ENCODE measurements around the gene SPAST.

Gene SPAST

DNA sequence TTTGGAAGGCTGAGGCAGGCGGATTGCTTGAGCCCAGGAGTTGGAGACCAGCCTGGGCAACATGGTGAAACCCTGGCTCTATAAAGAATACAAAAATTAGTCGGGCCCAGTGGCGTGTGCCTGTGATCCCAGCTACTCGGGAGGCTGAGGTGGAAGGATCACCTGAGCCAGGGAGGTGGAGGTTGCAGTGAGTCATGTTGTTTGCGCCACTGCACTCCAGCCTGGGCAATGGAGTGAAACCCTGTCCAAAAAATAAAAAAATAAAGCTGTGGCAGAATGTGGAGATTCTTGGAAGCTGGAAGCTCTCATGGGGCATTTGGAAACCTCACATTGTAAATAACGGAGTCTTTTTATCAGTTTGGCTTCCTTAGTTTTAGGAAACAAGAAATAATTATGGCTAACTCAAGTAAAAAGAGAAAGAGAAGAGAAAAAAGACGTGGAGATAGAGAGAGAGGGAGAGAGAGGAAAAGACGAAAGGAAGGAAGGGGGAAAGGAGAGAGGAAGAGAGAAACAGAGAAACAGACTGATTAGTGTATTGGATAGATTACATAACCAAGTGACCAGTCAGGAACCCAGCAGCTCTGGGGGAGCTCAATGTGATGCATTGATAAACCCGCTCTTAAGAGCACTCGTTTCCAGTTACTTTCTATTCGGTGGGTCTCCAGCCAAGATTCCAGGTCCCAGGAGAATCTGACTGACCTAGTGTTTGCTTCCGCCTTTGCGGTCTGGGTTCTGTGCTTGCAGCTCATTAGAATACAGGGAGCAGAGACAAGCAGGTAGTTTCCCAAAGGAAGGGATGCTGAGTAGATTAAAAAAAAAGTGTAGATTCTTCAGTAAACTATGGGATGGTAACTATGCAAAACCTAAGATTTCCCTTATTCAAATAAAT is 1.1 kb upstream of the SPAST start:
- no peak for TF ChIP-seq POLR2A (IDR thresholded peaks at IDR 0.05; ENCODE audit: low read depth, low read length)
- TF ChIP-seq POLR2AphosphoS5 (IDR thresholded peaks at IDR 0.05; ENCODE audit: low read depth, low read length): no peak
- TF ChIP-seq TAF1 (IDR thresholded peaks at IDR 0.05; ENCODE audit: borderline replicate concordance, low read depth, low read length): no peak
- FAIRE-seq: peak; percentile 40
- DNase-seq (ENCODE audit: insufficient read length): no peak

DNA sequence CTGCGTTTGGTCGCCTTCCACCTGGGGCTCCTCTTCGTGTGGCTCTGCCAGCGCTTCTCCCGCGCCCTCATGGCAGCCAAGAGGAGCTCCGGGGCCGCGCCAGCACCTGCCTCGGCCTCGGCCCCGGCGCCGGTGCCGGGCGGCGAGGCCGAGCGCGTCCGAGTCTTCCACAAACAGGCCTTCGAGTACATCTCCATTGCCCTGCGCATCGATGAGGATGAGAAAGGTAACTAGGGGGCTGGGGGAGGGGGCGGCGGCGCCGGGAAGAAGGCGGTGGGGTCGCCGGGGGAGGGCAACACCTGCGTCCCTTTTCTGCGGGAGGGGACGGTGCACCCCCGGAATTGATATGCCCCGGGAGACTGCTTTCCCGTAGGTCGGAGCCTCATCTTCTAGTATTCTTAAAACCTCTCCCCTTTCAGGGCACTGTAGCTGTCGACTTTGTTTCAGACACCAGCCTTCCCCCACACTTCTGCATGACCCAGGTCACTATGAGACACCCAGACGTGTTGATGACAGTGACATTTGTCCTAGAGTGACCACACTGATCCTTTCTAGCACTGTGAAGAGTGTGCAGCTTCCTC is 755 bp downstream of the SPAST start:
- FAIRE-seq: peak; percentile 57
- TF ChIP-seq POLR2A (IDR thresholded peaks at IDR 0.05; ENCODE audit: low read depth, low read length) (no peak), POLR2AphosphoS5 (IDR thresholded peaks at IDR 0.05; ENCODE audit: low read depth, low read length) (peak; percentile 43; the same call in 1 of the 2 replicates), TAF1 (IDR thresholded peaks at IDR 0.05; ENCODE audit: borderline replicate concordance, low read depth, low read length) (no peak)
- DNase-seq (ENCODE audit: insufficient read length): peak; percentile 23

DNA sequence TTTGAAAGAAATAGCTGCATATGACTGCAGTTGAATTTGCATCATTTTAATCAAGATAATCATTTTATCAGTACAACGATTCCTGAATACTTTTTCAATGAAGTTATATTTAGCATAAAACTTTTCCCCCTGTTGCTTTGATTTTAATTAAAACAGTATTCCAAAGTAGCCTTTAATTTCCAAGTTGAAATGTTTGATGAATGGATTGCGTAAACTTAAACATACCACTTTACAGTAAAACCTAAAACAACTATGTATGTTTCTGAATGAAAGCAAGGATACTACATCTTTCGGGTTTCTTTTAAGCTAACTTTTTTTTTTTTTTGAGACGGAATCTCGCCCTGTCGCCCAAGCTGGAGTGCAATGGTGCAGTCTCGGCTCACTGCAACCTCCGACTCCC is 1.4 kb downstream of the SPAST start:
- DNase-seq (ENCODE audit: insufficient read length) (no peak), FAIRE-seq (no peak)

DNA sequence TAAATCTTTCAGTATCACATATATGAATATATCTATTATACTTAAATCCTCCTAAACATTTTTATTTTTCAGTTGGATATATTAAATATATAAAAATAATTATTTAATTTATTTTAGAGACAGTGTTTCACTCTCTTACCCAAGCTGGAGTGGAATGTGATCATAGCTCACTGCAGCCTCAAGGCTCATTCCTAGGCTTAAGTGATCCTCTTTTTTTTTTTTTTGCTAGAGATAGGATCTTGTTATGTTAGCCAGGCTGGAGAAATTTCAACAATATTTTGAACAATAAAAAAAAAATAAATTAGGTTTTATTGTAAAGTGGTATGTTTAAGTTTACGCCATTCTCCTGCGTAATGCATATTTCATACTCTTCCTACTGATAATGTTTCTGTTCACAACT is 4.2 kb downstream of the SPAST start:
- FAIRE-seq: no peak
- no peak for DNase-seq (ENCODE audit: insufficient read length)
- no peak for TF ChIP-seq TAF1 (IDR thresholded peaks at IDR 0.05; ENCODE audit: borderline replicate concordance, low read depth, low read length)
- no peak for TF ChIP-seq POLR2AphosphoS5 (IDR thresholded peaks at IDR 0.05; ENCODE audit: low read depth, low read length)
- no peak for TF ChIP-seq POLR2A (IDR thresholded peaks at IDR 0.05; ENCODE audit: low read depth, low read length)

More for the DNA sequence above, 1.4 kb downstream of the SPAST start:
- TF ChIP-seq POLR2AphosphoS5 (IDR thresholded peaks at IDR 0.05; ENCODE audit: low read depth, low read length) (no peak), POLR2A (IDR thresholded peaks at IDR 0.05; ENCODE audit: low read depth, low read length) (no peak), TAF1 (IDR thresholded peaks at IDR 0.05; ENCODE audit: borderline replicate concordance, low read depth, low read length) (no peak)

DNA sequence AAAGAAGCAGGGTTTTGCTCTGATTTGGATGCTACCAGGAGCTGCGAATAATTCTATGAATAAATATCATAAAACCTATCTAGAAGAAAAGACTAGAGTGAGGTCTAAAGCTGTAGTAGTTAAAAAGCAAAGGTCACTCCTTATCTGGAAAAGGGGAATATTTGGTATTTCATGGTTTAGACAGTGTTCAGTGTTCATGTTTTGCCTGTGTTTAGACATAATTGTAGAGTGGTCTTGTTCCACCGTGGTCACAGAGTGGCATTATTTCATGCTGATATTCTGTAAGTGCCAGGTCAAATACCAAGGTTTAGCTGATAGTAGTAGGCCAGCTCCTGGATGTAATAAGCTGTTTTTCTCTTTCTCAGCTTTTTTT is 10.8 kb downstream of the SPAST start:
- DNase-seq (ENCODE audit: insufficient read length) (no peak), FAIRE-seq (no peak)
- no peak for TF ChIP-seq POLR2A (IDR thresholded peaks at IDR 0.05; ENCODE audit: low read depth, low read length)

DNA sequence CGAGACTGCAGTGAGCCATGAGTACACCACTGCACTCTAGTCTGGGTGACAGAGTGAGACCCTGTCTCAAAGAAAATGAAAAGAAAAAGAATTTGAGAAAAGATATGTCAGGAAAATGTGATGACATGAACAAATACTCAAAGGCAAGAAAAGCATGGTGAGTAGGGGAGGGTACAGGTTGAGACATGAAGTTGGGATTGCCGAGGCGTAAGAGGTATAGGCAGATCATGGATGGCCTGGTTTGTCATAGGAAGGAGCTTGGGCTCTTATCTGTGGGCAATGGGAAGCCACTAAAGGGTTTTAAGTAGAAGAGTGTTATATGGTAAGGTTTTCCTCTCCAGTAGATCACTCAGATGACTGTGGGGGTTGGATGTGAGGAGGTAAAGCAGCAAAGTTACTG is 32.3 kb downstream of the SPAST start:
- FAIRE-seq: no peak
- DNase-seq (ENCODE audit: insufficient read length): no peak
- TF ChIP-seq POLR2A (IDR thresholded peaks at IDR 0.05; ENCODE audit: low read depth, low read length): no peak
- no peak for TF ChIP-seq POLR2AphosphoS5 (IDR thresholded peaks at IDR 0.05; ENCODE audit: low read depth, low read length)
- no peak for TF ChIP-seq TAF1 (IDR thresholded peaks at IDR 0.05; ENCODE audit: borderline replicate concordance, low read depth, low read length)

DNA sequence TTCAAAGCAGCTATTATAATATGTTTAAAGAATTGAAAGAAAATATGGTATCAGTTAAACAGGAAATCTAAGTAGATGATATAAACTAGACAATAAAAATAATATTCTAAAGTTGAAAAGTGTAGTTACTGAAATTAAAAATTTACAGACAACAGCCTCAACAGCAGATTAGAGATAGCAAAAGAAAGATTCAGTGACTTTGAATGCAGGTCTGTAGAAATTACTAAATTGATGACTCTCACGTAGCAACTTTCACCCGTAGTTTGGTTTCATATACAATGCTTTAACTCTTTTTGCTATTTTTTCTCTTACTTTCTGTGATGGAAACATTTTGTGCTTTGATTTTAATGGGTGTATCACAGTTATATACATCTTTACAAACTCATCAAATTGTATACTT is 44.8 kb downstream of the SPAST start:
- FAIRE-seq: no peak
- no peak for TF ChIP-seq TAF1 (IDR thresholded peaks at IDR 0.05; ENCODE audit: borderline replicate concordance, low read depth, low read length)
- no peak for TF ChIP-seq POLR2AphosphoS5 (IDR thresholded peaks at IDR 0.05; ENCODE audit: low read depth, low read length)
- TF ChIP-seq POLR2A (IDR thresholded peaks at IDR 0.05; ENCODE audit: low read depth, low read length): no peak

DNA sequence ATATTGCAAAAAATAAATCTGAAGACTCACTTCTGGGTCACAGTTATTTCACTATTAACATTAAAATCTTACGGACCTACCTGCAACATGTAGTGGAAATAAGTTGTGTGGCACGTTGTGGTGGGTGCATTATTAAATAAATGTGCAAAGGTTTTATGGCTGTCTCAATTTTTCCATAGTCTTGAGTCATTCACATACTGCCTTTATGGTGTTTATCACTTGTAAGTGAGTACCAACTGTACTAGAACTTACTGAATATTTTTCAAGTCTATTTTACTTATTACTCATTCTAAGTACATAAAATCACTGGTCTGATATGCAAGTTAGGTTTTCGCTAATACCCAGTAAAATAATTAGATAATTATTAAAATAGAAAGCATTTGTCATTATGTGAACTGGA is 54.7 kb downstream of the SPAST start:
- DNase-seq (ENCODE audit: insufficient read length): no peak
- peak; percentile 21 for FAIRE-seq
- no peak for TF ChIP-seq POLR2A (IDR thresholded peaks at IDR 0.05; ENCODE audit: low read depth, low read length)
- no peak for TF ChIP-seq TAF1 (IDR thresholded peaks at IDR 0.05; ENCODE audit: borderline replicate concordance, low read depth, low read length)
- TF ChIP-seq POLR2AphosphoS5 (IDR thresholded peaks at IDR 0.05; ENCODE audit: low read depth, low read length): no peak

More for the DNA sequence above, 44.8 kb downstream of the SPAST start:
- DNase-seq (ENCODE audit: insufficient read length): no peak

DNA sequence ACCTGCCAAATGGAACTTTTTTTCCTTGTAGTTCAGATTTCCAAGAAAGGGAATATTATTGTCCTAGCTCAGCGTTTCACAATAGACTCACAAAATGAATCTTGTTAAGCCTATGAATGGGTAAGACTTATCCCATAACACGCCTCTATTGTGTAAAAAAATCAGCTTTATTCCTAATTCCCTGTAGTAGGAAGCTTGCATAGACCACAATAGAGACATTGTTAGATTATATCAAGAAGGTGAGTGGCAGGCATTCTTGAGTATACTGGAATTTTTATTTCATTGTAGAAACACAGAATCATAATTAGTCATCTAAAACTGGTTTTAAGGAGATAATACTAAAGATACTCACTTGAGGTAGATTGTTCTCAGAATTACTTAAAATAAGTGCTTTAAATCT is 55.8 kb downstream of the SPAST start:
- TF ChIP-seq POLR2AphosphoS5 (IDR thresholded peaks at IDR 0.05; ENCODE audit: low read depth, low read length) (no peak), TAF1 (IDR thresholded peaks at IDR 0.05; ENCODE audit: borderline replicate concordance, low read depth, low read length) (no peak), POLR2A (IDR thresholded peaks at IDR 0.05; ENCODE audit: low read depth, low read length) (no peak)
- FAIRE-seq: no peak
- DNase-seq (ENCODE audit: insufficient read length): no peak

DNA sequence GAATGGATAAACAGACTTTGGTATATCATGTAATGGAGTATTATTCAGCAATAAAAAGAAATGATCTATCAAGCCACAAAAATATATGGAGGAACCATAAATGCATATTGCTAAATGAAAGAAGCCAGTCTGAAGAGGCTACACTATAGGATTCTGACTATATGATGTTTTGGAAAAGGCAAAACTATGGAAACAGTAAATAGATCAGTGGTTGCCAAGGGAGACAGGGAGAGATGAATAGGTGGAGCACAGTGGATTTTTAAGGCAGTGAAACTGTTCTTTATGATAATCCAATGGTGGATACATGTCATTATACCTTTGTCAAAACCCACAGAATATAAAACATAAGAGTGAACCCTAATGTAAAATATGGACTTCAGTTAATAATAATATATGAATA is 61.3 kb downstream of the SPAST start:
- FAIRE-seq: no peak
- no peak for DNase-seq (ENCODE audit: insufficient read length)
- TF ChIP-seq TAF1 (IDR thresholded peaks at IDR 0.05; ENCODE audit: borderline replicate concordance, low read depth, low read length) (no peak), POLR2AphosphoS5 (IDR thresholded peaks at IDR 0.05; ENCODE audit: low read depth, low read length) (no peak), POLR2A (IDR thresholded peaks at IDR 0.05; ENCODE audit: low read depth, low read length) (no peak)

DNA sequence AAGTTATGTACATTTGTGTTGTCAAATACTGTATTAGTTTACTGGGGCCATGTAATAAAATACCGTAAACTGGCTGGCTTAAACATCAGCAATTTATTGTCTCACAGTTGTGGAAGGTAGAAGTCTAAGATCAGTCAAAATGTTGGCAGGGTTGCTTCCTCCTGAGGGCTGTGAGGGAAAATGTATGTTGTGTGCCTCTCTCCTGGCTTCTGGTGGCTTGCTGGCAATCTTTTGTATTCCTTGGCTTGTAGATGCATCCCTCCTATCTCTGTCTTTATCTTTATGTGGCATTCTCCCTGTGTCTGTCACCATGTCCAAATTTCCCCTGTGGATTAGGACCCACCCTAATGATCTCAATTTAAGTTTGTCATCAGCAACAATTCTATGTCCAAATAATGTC is 65.3 kb downstream of the SPAST start:
- DNase-seq (ENCODE audit: insufficient read length) (no peak), FAIRE-seq (no peak)
- no peak for TF ChIP-seq POLR2AphosphoS5 (IDR thresholded peaks at IDR 0.05; ENCODE audit: low read depth, low read length)
- no peak for TF ChIP-seq TAF1 (IDR thresholded peaks at IDR 0.05; ENCODE audit: borderline replicate concordance, low read depth, low read length)
- TF ChIP-seq POLR2A (IDR thresholded peaks at IDR 0.05; ENCODE audit: low read depth, low read length): no peak

DNA sequence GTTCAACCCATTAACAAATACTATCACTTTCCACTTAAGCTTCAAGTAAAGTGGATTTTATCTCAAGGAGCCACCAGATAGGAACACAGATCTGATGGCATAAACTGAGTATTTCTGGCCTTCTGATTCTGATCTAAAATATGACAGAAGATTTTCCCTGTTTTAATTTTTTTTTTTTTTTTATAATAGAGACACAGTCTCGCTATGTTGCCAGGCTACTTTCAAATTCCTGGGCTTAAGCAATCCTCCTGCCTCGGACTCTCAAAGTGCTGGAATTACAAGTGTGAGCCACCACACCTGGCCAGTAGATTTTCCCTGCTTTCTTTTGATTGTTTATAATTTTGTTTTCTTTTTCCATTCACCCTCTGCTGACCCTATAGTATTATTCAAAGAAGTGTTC is 65.7 kb downstream of the SPAST start:
- FAIRE-seq (no peak), DNase-seq (ENCODE audit: insufficient read length) (no peak)
- no peak for TF ChIP-seq POLR2AphosphoS5 (IDR thresholded peaks at IDR 0.05; ENCODE audit: low read depth, low read length)
